Mammary epithelial cell (primary cell): ENCODE data around the gene NECAB3.

Experiments
- CTCF ChIP-seq, 2 donors: IDR thresholded peaks in 1 of 2; conservative IDR thresholded peaks in 1 of 2; 2 replicates each; pipeline ENCODE4 v1.5.1; 2011 to 2012; ENCODE audit warnings: inconsistent platforms in 2 of 2, low read length in 2 of 2, mild to moderate bottlenecking in 2 of 2, control low read depth in 1 of 2, low read depth in 1 of 2; ENCODE audit not compliant: insufficient read depth in 1 of 2; ENCODE audit errors: extremely low read depth in 1 of 2
- EZH2 ChIP-seq: IDR thresholded peaks from 2 replicates; pipeline ENCODE4 v1.6.1; 2012; ENCODE audit warnings: low read length, inconsistent platforms, borderline replicate concordance

GRCh38 chr20:33688938-33689424, 14.8 kb upstream of the NECAB3 start:
- TF ChIP-seq CTCF (conservative IDR thresholded peaks at IDR 0.05 in 1 of 2, IDR thresholded peaks at IDR 0.05 in 1 of 2; ENCODE audit: extremely low read depth in 1 of 2, insufficient read depth in 1 of 2, low read depth in 1 of 2, low read length in 2 of 2) = no peak
- TF ChIP-seq EZH2 = no peak
